GM12892 (cell line): Measurements from ENCODE around the gene ALAS2.

Experiments
- POLR2A ChIP-seq: IDR thresholded peaks from 2 replicates; pipeline ENCODE4 v1.6.1; 2011; ENCODE audit warnings: low read depth, low read length, control low read depth
- POLR2AphosphoS5 ChIP-seq: IDR thresholded peaks from 2 replicates; pipeline ENCODE4 v1.6.1; 2011; ENCODE audit warnings: low read depth, low read length, control low read depth

- TF ChIP-seq POLR2A (no peak), POLR2AphosphoS5 (no peak)
Measured at GRCh38 chrX:55008571-55009358, 22.0 kb downstream of the ALAS2 start.
